Esophagus squamous epithelium (tissue), 4 donors: ENCODE measurements around the gene DCC.

ENCODE experiments used
- CTCF ChIP-seq, 6 experiments: fragments of 450-650 bp in 4 of 6; fragments of 200-600 bp in 2 of 6; sonication (generic) in 2 of 6; IDR thresholded peaks; one replicate each; pipeline ENCODE4 v1.5.1; 2016 to 2019; ENCODE audit warnings: antibody characterized with exemption in 6 of 6, mild to moderate bottlenecking in 4 of 6, moderate library complexity in 4 of 6
- POLR2A ChIP-seq, 4 donors: fragments of 450-650 bp; IDR thresholded peaks; one replicate each; pipeline ENCODE4 v1.6.1; 2017; ENCODE audit warnings: antibody characterized with exemption in 4 of 4, mild to moderate bottlenecking in 4 of 4, moderate library complexity in 3 of 4

DNA sequence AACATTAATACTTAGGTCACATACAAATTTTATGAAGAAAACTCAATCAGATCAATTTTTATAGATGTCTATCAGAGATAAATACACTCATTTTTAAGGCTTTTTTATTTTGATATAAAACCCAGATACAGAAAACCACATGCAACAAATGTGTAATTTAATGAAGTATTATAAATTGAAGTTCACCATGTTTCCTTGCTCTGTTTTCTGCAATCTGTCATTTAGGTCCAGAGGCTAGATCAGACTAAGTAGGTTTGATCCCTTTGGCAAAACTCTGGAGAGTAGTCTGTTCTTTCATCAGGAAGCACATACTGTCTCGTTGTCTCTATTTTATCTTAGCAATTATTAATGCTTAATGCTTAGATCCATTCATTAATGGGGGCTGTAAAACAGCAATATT, 1042.9 kb downstream of the DCC start:
- TF ChIP-seq CTCF (IDR thresholded peaks at IDR 0.05): no peak
- no peak for TF ChIP-seq POLR2A (IDR thresholded peaks at IDR 0.05)
